GM12878 (cell line): ENCODE results near the gene PSMB9. TPM values are rescaled to one million over a fixed set of nuclear protein-coding genes. Genes with fewer than 3 reads are reported as not detected.

Source experiments
- BHLHE40 ChIP-seq, 2 experiments: fragments of 450-650 bp in 1 of 2; IDR thresholded peaks; 2 replicates each; pipeline ENCODE4 v1.6.1; 2011 to 2017; ENCODE audit warnings: low read depth in 2 of 2, borderline replicate concordance in 1 of 2, improper control_type of control experiment in 1 of 2, low read length in 1 of 2, mild to moderate bottlenecking in 1 of 2
- CUX1 ChIP-seq: IDR thresholded peaks from 2 replicates; pipeline ENCODE4 v1.6.1; 2012; ENCODE audit warnings: improper control_type of control experiment, low read depth, low read length; ENCODE audit not compliant: insufficient replicate concordance
- DPF2 ChIP-seq: fragments of 450-650 bp; IDR thresholded peaks from 2 replicates; pipeline ENCODE4 v1.6.1; 2017; ENCODE audit warnings: mild to moderate bottlenecking
- EP300 ChIP-seq, 2 experiments: fragments of 150-350 bp in 1 of 2; IDR thresholded peaks; 2 replicates each; pipeline ENCODE4 v1.6.1; 2011 to 2012; ENCODE audit warnings: low read depth in 2 of 2, low read length in 2 of 2, borderline replicate concordance in 1 of 2, improper control_type of control experiment in 1 of 2, inconsistent platforms in 1 of 2; ENCODE audit not compliant: control insufficient read depth in 1 of 2
- EZH2 ChIP-seq: IDR thresholded peaks from 2 replicates; pipeline ENCODE4 v1.6.1; 2012; ENCODE audit warnings: low read depth, mild to moderate bottlenecking, control low read depth, inconsistent platforms, low read length, borderline replicate concordance; ENCODE audit not compliant: control insufficient read depth
- HDAC6 ChIP-seq: fragments of 200-600 bp; sonication (generic); IDR thresholded peaks from one replicate; pipeline ENCODE4 v1.8.0; 2017; ENCODE audit warnings: antibody characterized with exemption; ENCODE audit not compliant: unreplicated experiment
- MTA3 ChIP-seq: IDR thresholded peaks from 2 replicates; pipeline ENCODE4 v1.6.1; 2012; ENCODE audit warnings: low read length, inconsistent platforms, borderline replicate concordance
- NFIC ChIP-seq: IDR thresholded peaks from 2 replicates; pipeline ENCODE4 v1.6.1; 2012; ENCODE audit warnings: low read depth, mild to moderate bottlenecking, inconsistent platforms, low read length, moderate library complexity
- PML ChIP-seq: IDR thresholded peaks from 2 replicates; pipeline ENCODE4 v1.6.1; 2012; ENCODE audit warnings: low read length, inconsistent platforms
- RAD51 ChIP-seq: fragments of 450-650 bp; IDR thresholded peaks from 2 replicates; pipeline ENCODE4 v1.6.1; 2016; ENCODE audit warnings: moderate library complexity, mild to moderate bottlenecking, inconsistent platforms
- RELA ChIP-seq: fragments of 450-650 bp; IDR thresholded peaks from 2 replicates; pipeline ENCODE4 v1.8.0; 2014; ENCODE audit warnings: borderline replicate concordance; ENCODE audit not compliant: partially characterized antibody
- RELB ChIP-seq: fragments of 450-650 bp; IDR thresholded peaks from 2 replicates; pipeline ENCODE4 v1.6.1; 2017; ENCODE audit warnings: low read depth, mild to moderate bottlenecking, moderate library complexity
- SUZ12 ChIP-seq: fragments of 200-600 bp; sonication (generic); IDR thresholded peaks from one replicate; pipeline ENCODE4 v1.6.1; 2018; ENCODE audit warnings: antibody characterized with exemption, mild to moderate bottlenecking; ENCODE audit not compliant: unreplicated experiment
- TARDBP ChIP-seq: IDR thresholded peaks from 2 replicates; pipeline ENCODE4 v1.6.1; 2016; ENCODE audit warnings: borderline replicate concordance
- TCF12 ChIP-seq: IDR thresholded peaks from 2 replicates; pipeline ENCODE4 v1.6.1; 2011; ENCODE audit warnings: low read depth, mild to moderate bottlenecking, low read length
- TCF3 ChIP-seq: IDR thresholded peaks from 2 replicates; pipeline ENCODE4 v1.6.1; 2012; ENCODE audit warnings: low read depth, mild to moderate bottlenecking, low read length, borderline replicate concordance; ENCODE audit not compliant: insufficient read depth
- WRNIP1 ChIP-seq: IDR thresholded peaks from 2 replicates; pipeline ENCODE4 v1.6.1; 2011; ENCODE audit warnings: low read depth, low read length, improper control_type of control experiment, borderline replicate concordance
- ZNF384 ChIP-seq: IDR thresholded peaks from 2 replicates; pipeline ENCODE4 v1.6.1; 2012; ENCODE audit warnings: low read depth, mild to moderate bottlenecking, low read length, improper control_type of control experiment, borderline replicate concordance
- polyA plus RNA-seq, 11 experiments: library from polyadenylated mRNA; depleted of rRNA in 4 of 11; unstranded in 6 of 11; stranded (reverse) in 5 of 11; fragments of >200 nt; fragmentation: Nextera tagmentation in 4 of 11; fragmentation: Illumina TruSeq in 1 of 11; extraction: Ambion mirVana in 4 of 11; extraction: Trizol in 1 of 11; gene quantifications; 1 replicate in 1 of 11; 2 replicates in 10 of 11; pipeline versions ENCODE4 v1.2.1 to v1.2.3, GENCODE V29; 2011 to 2016; ENCODE audit warnings: inconsistent platforms in 2 of 11, missing spikeins in 2 of 11, low read depth in 1 of 11
- total RNA-seq, 4 experiments: library from RNA; depleted of rRNA in 3 of 4; stranded (reverse); fragments of >200 nt in 3 of 4; fragmentation: Illumina TruSeq in 1 of 4; extraction: Trizol in 1 of 4; gene quantifications; 2 replicates each; pipeline versions ENCODE4 v1.2.1 to v1.2.3, GENCODE V29; 2013 to 2021
- TF ChIP-seq, protein P1 (sequence below): fragments of 450-650 bp; IDR thresholded peaks from 2 replicates; pipeline ENCODE4 v1.6.1; 2016; ENCODE audit warnings: mild to moderate bottlenecking

Gene PSMB9
- total and polyA plus RNA-seq, 10 of the 15 experiments (the other 5 are each of a cell fraction or from before 2014, with no cell fraction given): 167 to 517 (median 275) TPM

DNA sequence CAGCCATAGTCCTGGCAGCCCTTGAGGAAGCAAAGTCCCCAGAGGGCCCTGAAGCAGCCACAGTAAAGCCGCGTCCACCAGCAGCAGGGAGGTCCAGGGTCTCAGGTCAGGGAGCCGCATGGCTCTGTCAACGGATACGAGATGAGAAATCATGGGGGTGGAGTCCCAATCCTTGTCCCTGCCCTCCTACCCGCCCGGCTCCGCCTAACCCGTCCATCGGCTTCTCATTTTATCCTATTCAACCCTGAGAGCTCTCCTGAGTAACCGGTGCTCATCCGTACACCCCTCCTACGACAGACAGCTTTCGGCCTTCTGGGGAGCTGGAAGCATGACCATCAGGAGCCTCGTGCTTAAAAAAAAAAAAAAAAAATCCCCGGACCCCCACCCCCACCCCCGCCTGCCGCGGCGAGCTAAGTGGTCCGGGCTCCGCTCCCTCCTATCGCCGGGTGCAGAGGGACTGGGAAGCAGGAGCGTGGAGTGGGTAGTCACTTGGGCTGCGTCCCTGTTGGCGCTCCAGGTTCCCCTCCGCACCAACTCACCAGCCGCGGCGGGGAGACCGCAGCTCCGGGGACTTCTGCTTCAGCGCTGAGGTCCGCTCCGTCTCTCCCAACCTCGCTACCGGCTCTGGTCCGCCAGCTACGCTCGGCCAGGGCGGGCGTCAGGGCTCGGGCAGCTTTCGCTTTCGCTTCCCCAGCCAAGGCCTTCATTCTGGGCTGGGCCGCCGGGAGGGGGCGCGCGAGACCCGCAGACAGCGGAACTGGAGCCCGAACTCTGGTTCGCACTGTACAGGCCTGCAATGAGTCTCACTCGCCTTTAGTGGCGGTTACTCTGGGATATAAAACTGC, 15.7 kb upstream of the PSMB9 start, which contains the start of gene TAP2 (continued):
- TF ChIP-seq RELA (peak; percentile 84), PML (no peak), MTA3 (no peak), RELB (no peak), RAD51 (no peak), CUX1 (no peak), WRNIP1 (no peak), NFIC (no peak), DPF2 (peak; percentile 61; the same call in 1 of the 2 replicates), ZNF384 (no peak; the same call in 1 of the 2 replicates), HDAC6 (no peak), TCF12 (0 out of 2 replicates have a peak, but pooled peaks have one; percentile 33), TARDBP (no peak), BHLHE40 (IDR thresholded peaks at IDR 0.05; ENCODE audit: borderline replicate concordance in 1 of 2, low read depth in 2 of 2, low read length in 1 of 2) (peak; percentile 46 to 64), TCF3 (no peak), EZH2 (no peak), SUZ12 (no peak), EP300 (IDR thresholded peaks at IDR 0.05; ENCODE audit: borderline replicate concordance in 1 of 2, control insufficient read depth in 1 of 2, low read depth in 2 of 2, low read length in 2 of 2) (no peak)
- TF ChIP-seq, protein P1, sequence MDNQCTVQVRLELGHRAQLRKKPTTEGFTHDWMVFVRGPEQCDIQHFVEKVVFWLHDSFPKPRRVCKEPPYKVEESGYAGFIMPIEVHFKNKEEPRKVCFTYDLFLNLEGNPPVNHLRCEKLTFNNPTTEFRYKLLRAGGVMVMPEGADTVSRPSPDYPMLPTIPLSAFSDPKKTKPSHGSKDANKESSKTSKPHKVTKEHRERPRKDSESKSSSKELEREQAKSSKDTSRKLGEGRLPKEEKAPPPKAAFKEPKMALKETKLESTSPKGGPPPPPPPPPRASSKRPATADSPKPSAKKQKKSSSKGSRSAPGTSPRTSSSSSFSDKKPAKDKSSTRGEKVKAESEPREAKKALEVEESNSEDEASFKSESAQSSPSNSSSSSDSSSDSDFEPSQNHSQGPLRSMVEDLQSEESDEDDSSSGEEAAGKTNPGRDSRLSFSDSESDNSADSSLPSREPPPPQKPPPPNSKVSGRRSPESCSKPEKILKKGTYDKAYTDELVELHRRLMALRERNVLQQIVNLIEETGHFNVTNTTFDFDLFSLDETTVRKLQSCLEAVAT: no peak
